ENCODE data around the gene PDE2A. TPM values are rescaled to one million over a fixed set of nuclear protein-coding genes. Genes with fewer than 3 reads are reported as not detected.

Gene PDE2A
- polyA plus RNA-seq, 3 donors: 0.18 to 1.7 (median 0.53) TPM

DNA sequence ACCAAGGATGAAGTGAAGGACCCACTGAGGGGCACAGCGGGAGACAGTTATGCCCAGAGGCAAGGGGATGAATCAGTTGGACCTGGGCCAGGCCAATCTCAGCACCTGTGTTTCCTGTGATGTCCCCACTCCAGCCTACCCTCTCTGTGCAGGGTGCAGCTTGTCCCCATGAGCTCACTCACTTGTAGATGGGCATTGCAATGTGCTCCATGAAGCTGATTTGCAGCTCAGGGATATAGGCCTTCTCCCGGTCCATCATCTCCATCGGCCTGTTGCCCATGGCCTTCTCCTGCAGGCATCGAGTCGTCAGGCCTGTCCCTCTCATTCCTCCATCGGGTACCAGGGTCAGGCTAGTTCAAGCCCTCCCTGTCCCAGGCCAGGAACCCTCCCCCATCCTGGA, 96.2 kb downstream of the PDE2A start:
- Histone ChIP-seq H3K36me3 (replicated peaks in 1 of 2; ENCODE audit: control insufficient read depth in 1 of 2, insufficient read depth in 2 of 2, low read length in 2 of 2) (no peaks in the 10 kb centered on the region), H3K27ac (ENCODE audit: low read depth in 1 of 2, low read length in 2 of 2) (no peak overlapping the region)

DNA sequence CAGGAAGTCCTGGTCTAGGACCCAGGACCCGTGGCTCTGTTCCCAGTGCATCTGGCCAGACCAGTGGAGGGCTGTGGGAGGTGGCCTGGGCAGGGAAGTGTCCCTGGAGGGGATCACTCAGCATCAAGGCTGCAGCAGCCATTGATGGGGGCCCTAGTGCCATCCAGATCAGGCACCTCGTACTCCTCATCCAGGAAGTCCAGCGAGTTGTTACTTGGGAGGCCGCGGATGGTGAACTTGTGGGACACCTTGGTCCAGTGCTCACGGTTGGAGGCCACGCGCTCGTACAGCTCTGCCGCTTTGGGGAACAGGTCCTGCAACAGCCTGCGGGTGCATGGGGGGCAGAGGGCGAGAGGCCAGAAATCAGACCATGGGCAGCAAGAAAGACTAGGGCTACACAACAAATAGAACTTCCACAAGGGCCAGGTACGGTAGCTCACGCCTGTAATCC, 96.9 kb downstream of the PDE2A start:
- no peak overlapping the region for H3K27ac ChIP-seq (ENCODE audit: low read depth in 1 of 2, low read length in 2 of 2)
- H3K79me2 ChIP-seq (ENCODE audit: insufficient read depth, low read length): no peaks in the 10 kb centered on the region
- no peak overlapping the region for H2AFZ ChIP-seq (ENCODE audit: insufficient read depth, low read depth, low read length, poor library complexity, severe bottlenecking)
- H3K4me3 Mint-ChIP-seq: no peak overlapping the region
- WGBS (ENCODE audit: insufficient coverage): 91% methylated on average over 13 of the region's 14 CpGs
- no peak for DNase-seq
- H3K9me3 ChIP-seq (replicated peaks in 1 of 2; ENCODE audit: control insufficient read depth in 1 of 2, insufficient read depth in 1 of 2, low read length in 2 of 2): no peaks in the 10 kb centered on the region
- peaks cover 16 to 30% (median 19%) of the 10 kb centered on the region in 3 donors for H3K27me3 Mint-ChIP-seq (ENCODE audit: low read depth in 3 of 3)
- intact Hi-C loops (cut with micrococcal nuclease): loop anchor here in 1 of 2 donors (5.0 kb wide), 1 partner anchor 105 kb away; no protein-coding TSS in a partner anchor
- no peaks in the 10 kb centered on the region for H4K20me1 ChIP-seq (ENCODE audit: insufficient read depth, low read length)
- TF ChIP-seq, protein P1, sequence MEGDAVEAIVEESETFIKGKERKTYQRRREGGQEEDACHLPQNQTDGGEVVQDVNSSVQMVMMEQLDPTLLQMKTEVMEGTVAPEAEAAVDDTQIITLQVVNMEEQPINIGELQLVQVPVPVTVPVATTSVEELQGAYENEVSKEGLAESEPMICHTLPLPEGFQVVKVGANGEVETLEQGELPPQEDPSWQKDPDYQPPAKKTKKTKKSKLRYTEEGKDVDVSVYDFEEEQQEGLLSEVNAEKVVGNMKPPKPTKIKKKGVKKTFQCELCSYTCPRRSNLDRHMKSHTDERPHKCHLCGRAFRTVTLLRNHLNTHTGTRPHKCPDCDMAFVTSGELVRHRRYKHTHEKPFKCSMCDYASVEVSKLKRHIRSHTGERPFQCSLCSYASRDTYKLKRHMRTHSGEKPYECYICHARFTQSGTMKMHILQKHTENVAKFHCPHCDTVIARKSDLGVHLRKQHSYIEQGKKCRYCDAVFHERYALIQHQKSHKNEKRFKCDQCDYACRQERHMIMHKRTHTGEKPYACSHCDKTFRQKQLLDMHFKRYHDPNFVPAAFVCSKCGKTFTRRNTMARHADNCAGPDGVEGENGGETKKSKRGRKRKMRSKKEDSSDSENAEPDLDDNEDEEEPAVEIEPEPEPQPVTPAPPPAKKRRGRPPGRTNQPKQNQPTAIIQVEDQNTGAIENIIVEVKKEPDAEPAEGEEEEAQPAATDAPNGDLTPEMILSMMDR (IDR thresholded peaks at IDR 0.05): no peak
- H3K36me3 ChIP-seq (replicated peaks in 1 of 2; ENCODE audit: control insufficient read depth in 1 of 2, insufficient read depth in 2 of 2, low read length in 2 of 2): no peaks in the 10 kb centered on the region
- no peak overlapping the region for H3K9ac ChIP-seq (ENCODE audit: insufficient read depth, low read length, poor library complexity, severe bottlenecking)
- H3K27ac Mint-ChIP-seq: no peak overlapping the region
- H3K4me1 Mint-ChIP-seq: peaks cover 13% of the 10 kb centered on the region
- no peaks in the 10 kb centered on the region for H3K27me3 ChIP-seq (ENCODE audit: control insufficient read depth in 2 of 2, insufficient read depth in 2 of 2, low read length in 2 of 2)
- peaks cover 0 to 4% (median 0%) of the 10 kb centered on the region in 7 donors for H3K9me3 Mint-ChIP-seq
- H3K4me3 ChIP-seq (replicated peaks in 1 of 3; ENCODE audit: low read depth in 2 of 3, low read length in 3 of 3): no peak overlapping the region
- H3K4me1 ChIP-seq (ENCODE audit: control insufficient read depth in 1 of 2, insufficient read depth in 2 of 2, low read length in 2 of 2): peaks cover 0 to 3% of the 10 kb centered on the region in 2 donors
- no peak overlapping the region for H3K4me2 ChIP-seq (replicated peaks; ENCODE audit: extremely low read depth, low read length, poor library complexity, severe bottlenecking)
- no peaks in the 10 kb centered on the region for H3K36me3 Mint-ChIP-seq

More for the DNA sequence above, 96.2 kb downstream of the PDE2A start:
- no peak overlapping the region for H3K27ac Mint-ChIP-seq
- H2AFZ ChIP-seq (ENCODE audit: insufficient read depth, low read depth, low read length, poor library complexity, severe bottlenecking): no peak overlapping the region
- H3K27me3 Mint-ChIP-seq (ENCODE audit: low read depth in 3 of 3): peaks cover 21 to 33% (median 22%) of the 10 kb centered on the region in 3 donors
- 93% methylated on average over 2 of the region's 6 CpGs for WGBS (ENCODE audit: insufficient coverage)
- peaks cover 0 to 3% of the 10 kb centered on the region in 2 donors for H3K4me1 ChIP-seq (ENCODE audit: control insufficient read depth in 1 of 2, insufficient read depth in 2 of 2, low read length in 2 of 2)
- TF ChIP-seq, protein P1 (IDR thresholded peaks at IDR 0.05): no peak
- peaks cover 13% of the 10 kb centered on the region for H3K4me1 Mint-ChIP-seq
- H3K4me3 Mint-ChIP-seq: no peak overlapping the region
- H3K9me3 Mint-ChIP-seq: peaks cover 0 to 4% (median 0%) of the 10 kb centered on the region in 7 donors
- no peaks in the 10 kb centered on the region for H3K36me3 Mint-ChIP-seq
- no peak for DNase-seq
- no peaks in the 10 kb centered on the region for H3K79me2 ChIP-seq (ENCODE audit: insufficient read depth, low read length)
- H4K20me1 ChIP-seq (ENCODE audit: insufficient read depth, low read length): no peaks in the 10 kb centered on the region
- no peak overlapping the region for H3K9ac ChIP-seq (ENCODE audit: insufficient read depth, low read length, poor library complexity, severe bottlenecking)
- H3K9me3 ChIP-seq (replicated peaks in 1 of 2; ENCODE audit: control insufficient read depth in 1 of 2, insufficient read depth in 1 of 2, low read length in 2 of 2): no peaks in the 10 kb centered on the region
- intact Hi-C loops (cut with micrococcal nuclease): loop anchor here in 1 of 2 donors (5.0 kb wide), 1 partner anchor 106 kb away; no protein-coding TSS in a partner anchor
- H3K4me2 ChIP-seq (replicated peaks; ENCODE audit: extremely low read depth, low read length, poor library complexity, severe bottlenecking): no peak overlapping the region
- peaks cover 0 to 2% of the 10 kb centered on the region in 2 donors for H3K27me3 ChIP-seq (ENCODE audit: control insufficient read depth in 2 of 2, insufficient read depth in 2 of 2, low read length in 2 of 2)
- no peak overlapping the region for H3K4me3 ChIP-seq (replicated peaks in 1 of 3; ENCODE audit: low read depth in 2 of 3, low read length in 3 of 3)
